Mucosa of rectum (tissue), 2 donors: ENCODE measurements around the gene PKD2L2.
"Not testable (repeated sequence)": the region's sequence is repeated elsewhere in the genome, so short reads cannot be mapped to it uniquely, and the experiment has no call there.

Experiments
- H3K27ac ChIP-seq, 2 donors: one replicate each; pipeline ENCODE4 v1.7.0; 2013; ENCODE audit warnings: inconsistent platforms in 2 of 2, low read depth in 2 of 2, low read length in 2 of 2
- H3K27me3 ChIP-seq, 2 donors: one replicate each; pipeline ENCODE4 v1.7.0; 2013; ENCODE audit warnings: low read length in 2 of 2; ENCODE audit not compliant: control insufficient read depth in 2 of 2, insufficient read depth in 2 of 2
- H3K36me3 ChIP-seq, 2 donors: one replicate each; pipeline ENCODE4 v1.7.0; 2013; ENCODE audit warnings: low read length in 2 of 2; ENCODE audit not compliant: control insufficient read depth in 2 of 2, insufficient read depth in 2 of 2
- H3K4me1 ChIP-seq, 2 donors: one replicate each; pipeline ENCODE4 v1.7.0; 2013; ENCODE audit warnings: low read length in 2 of 2, mild to moderate bottlenecking in 1 of 2; ENCODE audit not compliant: control insufficient read depth in 2 of 2, insufficient read depth in 2 of 2
- H3K4me3 ChIP-seq, 2 donors: one replicate each; pipeline ENCODE4 v1.7.0; 2013; ENCODE audit warnings: low read length in 2 of 2
- H3K9ac ChIP-seq, 2 donors: one replicate each; pipeline ENCODE4 v1.7.0; 2013; ENCODE audit warnings: low read length in 2 of 2, low read depth in 1 of 2, mild to moderate bottlenecking in 1 of 2
- H3K9me3 ChIP-seq, 2 donors: one replicate each; pipeline ENCODE4 v1.7.0; 2013; ENCODE audit warnings: low read length in 2 of 2; ENCODE audit not compliant: control insufficient read depth in 2 of 2
- donor health status: healthy.
- donor health status: Normal muscosa, but diverticular disease.

PKD2L2 gene

DNA sequence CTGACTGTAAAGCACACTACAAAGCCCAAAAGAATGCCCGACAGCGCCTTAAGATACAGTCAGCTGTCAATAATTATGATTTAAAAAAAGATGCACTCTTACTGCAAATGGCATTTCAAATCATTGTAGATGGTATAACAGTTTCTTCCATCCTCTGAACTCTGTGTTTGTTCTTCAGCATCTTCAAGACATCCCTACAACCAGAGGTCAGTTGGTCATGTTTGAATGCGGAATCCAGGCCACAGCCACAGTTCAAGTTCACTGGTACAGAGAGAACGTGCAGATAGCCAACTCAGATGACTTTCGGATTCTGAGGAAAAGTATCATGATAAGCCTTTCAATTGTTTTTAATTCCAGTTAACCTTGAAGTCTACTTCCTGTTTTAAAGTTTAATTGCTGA is 30.3 kb upstream of the PKD2L2 start:
- no peak overlapping the region for H3K4me3 ChIP-seq
- no peak overlapping the region for H3K9ac ChIP-seq

DNA sequence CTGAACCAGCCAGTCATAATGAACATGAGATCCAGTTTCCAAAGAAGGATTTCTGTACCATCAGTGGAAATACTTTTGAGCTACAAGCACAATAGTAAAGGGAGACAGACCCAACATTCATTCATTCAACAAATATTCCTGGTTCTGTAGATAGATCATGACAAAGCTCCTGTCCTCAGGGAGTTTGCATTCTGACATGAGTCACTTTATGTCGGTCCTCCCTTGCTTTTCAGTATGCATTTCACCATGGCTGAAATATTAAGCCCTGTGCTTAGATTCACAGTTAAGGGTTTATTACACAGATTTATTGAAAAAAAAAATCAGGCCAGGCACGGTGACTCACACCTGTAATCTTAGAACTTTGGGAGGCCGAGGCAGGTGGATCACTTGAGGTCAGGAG is 27.0 kb upstream of the PKD2L2 start:
- Histone ChIP-seq H3K27me3 (no peaks in the 10 kb centered on the region), H3K4me1 (no peaks in the 10 kb centered on the region), H3K27ac (no peak overlapping the region), H3K9ac (no peak overlapping the region), H3K9me3 (no peaks in the 10 kb centered on the region), H3K36me3 (no peaks in the 10 kb centered on the region), H3K4me3 (no peak overlapping the region)

More for the DNA sequence above, 30.3 kb upstream of the PKD2L2 start:
- no peaks in the 10 kb centered on the region for H3K9me3 ChIP-seq
- H3K27ac ChIP-seq: no peak overlapping the region
- no peaks in the 10 kb centered on the region for H3K4me1 ChIP-seq
- H3K27me3 ChIP-seq: no peaks in the 10 kb centered on the region
- no peaks in the 10 kb centered on the region for H3K36me3 ChIP-seq

- not testable (repeated sequence) for H3K36me3 ChIP-seq, H3K9me3 ChIP-seq, H3K4me3 ChIP-seq, H3K27me3 ChIP-seq, H3K9ac ChIP-seq, H3K4me1 ChIP-seq, H3K27ac ChIP-seq
These were observed 25.6 kb upstream of the PKD2L2 start for GRCh38 chr5:137863653-137864052.

DNA sequence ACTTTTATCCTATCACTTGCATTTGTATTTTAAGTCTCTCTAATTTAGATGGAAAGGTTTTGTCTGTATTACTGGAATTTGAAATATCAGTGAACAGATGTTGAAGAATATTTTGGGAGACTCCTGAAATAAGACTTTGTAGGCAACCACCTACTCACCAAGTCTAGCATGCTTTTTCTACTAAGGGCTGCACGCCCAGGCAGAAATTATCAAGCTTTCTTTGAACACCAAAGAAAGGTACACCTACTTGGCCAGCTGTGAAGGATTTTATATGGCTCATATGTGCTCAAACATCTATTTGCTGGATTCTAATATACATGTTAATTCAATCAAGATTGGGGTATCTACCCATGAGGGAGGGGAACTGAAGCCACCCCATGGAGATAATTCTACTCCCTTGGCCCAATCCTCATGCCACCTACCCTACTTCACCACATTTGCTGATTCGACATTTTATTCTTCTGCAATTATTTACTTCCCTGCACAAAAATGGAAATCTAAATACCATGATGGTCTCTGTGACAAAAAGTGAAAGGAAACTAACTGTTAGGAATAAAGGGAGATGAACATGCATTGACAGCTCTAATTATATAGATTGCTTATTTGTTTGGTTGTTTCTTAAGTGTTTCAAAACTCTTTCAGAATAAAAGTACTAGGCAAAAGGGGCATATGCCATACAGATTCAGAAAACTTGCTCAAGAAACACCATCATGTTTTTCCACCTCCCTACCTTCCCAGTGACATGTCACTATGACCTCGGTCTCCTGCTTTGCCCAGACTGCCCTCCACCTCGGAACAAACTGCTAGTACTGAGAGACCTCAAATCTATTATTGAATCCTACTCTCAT is 22.5 kb upstream of the PKD2L2 start:
- H3K27ac ChIP-seq: no peak overlapping the region

GRCh38 chr5:137867664-137868063 is 21.6 kb upstream of the PKD2L2 start, which contains the start of gene MYOT:
Gene MYOT (plus strand): TSS chr5:137867860. CDS start chr5:137870652, 2,792 bp downstream.
- Histone ChIP-seq H3K27me3 (no peaks in the 10 kb centered on the region), H3K36me3 (no peaks in the 10 kb centered on the region), H3K27ac (no peak within 1 kb of the TSS), H3K4me3 (no peak within 1 kb of the TSS), H3K4me1 (no peaks in the 10 kb centered on the region), H3K9ac (no peak within 1 kb of the TSS), H3K9me3 (no peaks in the 10 kb centered on the region)

More for the DNA sequence above, 22.5 kb upstream of the PKD2L2 start:
- Histone ChIP-seq H3K4me1 (no peaks in the 10 kb centered on the region), H3K27me3 (no peaks in the 10 kb centered on the region), H3K9ac (no peak overlapping the region), H3K36me3 (no peaks in the 10 kb centered on the region), H3K9me3 (no peaks in the 10 kb centered on the region), H3K4me3 (no peak overlapping the region)

DNA sequence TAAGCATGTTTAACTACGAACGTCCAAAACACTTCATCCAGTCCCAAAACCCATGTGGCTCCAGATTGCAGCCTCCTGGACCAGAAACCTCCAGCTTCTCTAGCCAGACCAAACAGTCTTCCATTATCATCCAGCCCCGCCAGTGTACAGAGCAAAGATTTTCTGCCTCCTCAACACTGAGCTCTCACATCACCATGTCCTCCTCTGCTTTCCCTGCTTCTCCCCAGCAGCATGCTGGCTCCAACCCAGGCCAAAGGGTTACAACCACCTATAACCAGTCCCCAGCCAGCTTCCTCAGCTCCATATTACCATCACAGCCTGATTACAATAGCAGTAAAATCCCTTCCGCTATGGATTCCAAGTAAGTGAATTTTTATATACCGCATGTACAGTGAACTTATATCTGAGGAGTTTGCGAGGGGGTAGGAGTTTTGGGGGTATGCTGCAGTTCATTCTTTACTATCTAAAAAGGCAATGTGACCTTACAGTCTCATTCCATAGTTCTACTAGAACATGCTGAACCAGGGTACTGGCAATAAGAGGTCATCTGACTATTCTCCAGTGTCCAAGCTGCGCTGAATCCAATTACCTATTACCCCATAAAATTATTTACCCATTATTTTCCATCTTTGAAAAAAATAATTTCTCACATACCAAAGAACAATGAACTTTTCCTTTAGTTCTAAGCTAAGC is 18.5 kb upstream of the PKD2L2 start:
- Histone ChIP-seq H3K9ac (no peak overlapping the region), H3K9me3 (no peaks in the 10 kb centered on the region), H3K4me3 (no peak overlapping the region), H3K4me1 (no peaks in the 10 kb centered on the region), H3K27ac (no peak overlapping the region), H3K36me3 (no peaks in the 10 kb centered on the region), H3K27me3 (no peaks in the 10 kb centered on the region)

- no peaks in the 10 kb centered on the region for H3K4me1 ChIP-seq
- H3K36me3 ChIP-seq: no peaks in the 10 kb centered on the region
- H3K27ac ChIP-seq: no peak overlapping the region
- no peaks in the 10 kb centered on the region for H3K9me3 ChIP-seq
- no peak overlapping the region for H3K4me3 ChIP-seq
- H3K9ac ChIP-seq: no peak overlapping the region
- no peaks in the 10 kb centered on the region for H3K27me3 ChIP-seq
These were observed 17.7 kb upstream of the PKD2L2 start for GRCh38 chr5:137871571-137871970.

DNA sequence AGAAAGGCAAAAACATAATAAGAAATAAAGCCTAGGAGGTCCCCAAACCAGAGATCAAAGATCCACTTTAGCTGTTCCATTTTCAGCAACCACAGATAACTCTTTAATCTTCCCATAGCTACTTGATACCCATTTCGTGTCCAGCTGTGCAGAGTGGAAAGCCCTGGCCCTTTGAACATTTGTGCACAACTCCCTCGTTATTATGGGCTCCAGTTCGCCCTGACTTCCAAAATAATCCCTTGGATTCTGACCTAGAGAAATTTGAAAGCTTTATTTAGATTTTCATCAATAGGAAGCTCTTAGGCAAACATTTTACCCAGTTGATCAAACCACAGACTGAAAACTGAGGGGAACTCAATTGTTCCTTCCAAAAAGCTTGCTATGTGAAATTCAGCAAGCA is 16.8 kb upstream of the PKD2L2 start:
- no peaks in the 10 kb centered on the region for H3K36me3 ChIP-seq
- H3K4me1 ChIP-seq: no peaks in the 10 kb centered on the region
- H3K27me3 ChIP-seq: no peaks in the 10 kb centered on the region
- no peak overlapping the region for H3K9ac ChIP-seq
- H3K27ac ChIP-seq: no peak overlapping the region
- no peak overlapping the region for H3K4me3 ChIP-seq
- no peaks in the 10 kb centered on the region for H3K9me3 ChIP-seq

DNA sequence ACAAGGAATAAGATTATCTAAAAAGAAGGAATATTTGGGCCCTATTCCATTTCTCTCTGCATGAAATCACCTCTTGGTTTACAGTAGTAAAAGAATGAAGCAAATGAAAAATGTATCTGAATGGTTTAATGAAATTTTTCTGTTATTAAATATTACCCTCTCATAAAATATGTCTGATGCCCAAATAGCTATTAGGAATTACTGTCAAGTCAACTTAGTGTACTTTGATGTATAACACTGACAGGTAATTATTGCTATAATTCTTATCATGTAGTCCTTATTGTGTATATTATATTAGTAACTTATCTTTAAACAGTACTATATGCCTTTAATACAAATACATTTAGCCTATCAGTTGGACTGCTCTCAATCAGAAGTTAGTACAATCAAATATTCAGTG is 13.2 kb upstream of the PKD2L2 start:
- Histone ChIP-seq H3K27ac (no peak overlapping the region), H3K36me3 (no peaks in the 10 kb centered on the region), H3K9me3 (no peaks in the 10 kb centered on the region), H3K9ac (no peak overlapping the region), H3K4me1 (no peaks in the 10 kb centered on the region), H3K27me3 (no peaks in the 10 kb centered on the region), H3K4me3 (no peak overlapping the region)

DNA sequence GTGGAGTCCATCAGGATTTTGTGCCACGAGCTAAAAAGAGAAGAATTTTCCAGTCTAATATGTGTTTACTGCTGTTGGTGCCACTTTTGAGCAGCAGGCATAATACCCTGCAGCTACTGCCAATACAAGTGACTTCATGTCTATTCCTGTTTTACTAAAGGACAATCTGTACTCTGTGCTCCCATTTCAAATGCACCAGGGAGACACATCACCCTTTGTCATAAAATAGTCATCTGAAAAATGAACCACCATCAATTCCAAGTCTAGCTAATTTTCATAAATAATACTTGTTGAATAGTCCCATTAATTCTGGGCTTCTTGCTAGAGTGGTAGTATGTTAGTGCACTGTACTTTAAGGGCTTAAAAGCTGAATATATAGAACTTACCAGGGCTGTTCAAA is 8.9 kb upstream of the PKD2L2 start:
- H3K36me3 ChIP-seq: no peaks in the 10 kb centered on the region
- no peak overlapping the region for H3K27ac ChIP-seq
- no peak overlapping the region for H3K4me3 ChIP-seq
- H3K9ac ChIP-seq: no peak overlapping the region
- H3K9me3 ChIP-seq: no peaks in the 10 kb centered on the region
- H3K27me3 ChIP-seq: no peaks in the 10 kb centered on the region
- no peaks in the 10 kb centered on the region for H3K4me1 ChIP-seq
